Measurements from ENCODE around the gene ARHGAP9. TPM values are rescaled to one million over a fixed set of nuclear protein-coding genes. Genes with fewer than 3 reads are reported as not detected.

Gene ARHGAP9
- total RNA-seq, 4 donors from 2014 or later, result 11.7 to 87.2 (median 27.3) TPM; not detected in 1

DNA sequence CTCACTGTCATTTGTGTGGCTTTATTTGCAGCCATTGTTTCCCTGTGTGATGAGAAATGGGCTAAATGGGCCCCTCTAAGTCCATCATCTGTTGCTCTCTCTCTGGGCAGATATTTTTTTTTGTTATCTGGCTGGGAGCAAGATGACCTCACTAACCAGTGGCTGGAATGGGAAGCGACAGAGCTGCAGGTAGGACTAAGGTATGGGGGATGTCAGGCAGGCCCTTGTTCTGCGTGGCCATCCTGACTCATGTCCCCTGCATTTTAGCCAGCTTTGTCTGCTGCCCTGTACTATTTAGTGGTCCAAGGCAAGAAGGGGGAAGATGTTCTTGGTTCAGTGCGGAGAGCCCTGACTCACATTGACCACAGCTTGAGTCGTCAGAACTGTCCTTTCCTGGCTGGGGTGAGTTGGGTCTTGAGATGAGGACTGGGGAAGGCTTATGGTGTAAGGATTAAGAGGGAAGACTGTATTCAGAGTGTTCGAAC lies 9.5 kb upstream of the ARHGAP9 start:
- intact Hi-C loops (cut with DNase I; ENCODE audit: low total_unique reads) (no loop called here), in situ Hi-C loops (cut with MboI; ENCODE audit: low pct_ligation_motif_present in 1 of 4, low pct_unique_long_range_greater_than_20kb in 1 of 4, low sequenced_read_pairs in 3 of 4) (no loop called here)
- 81 to 85% methylated on average over 3 to 5 of the region's 5 CpGs for WGBS, 2 donors (ENCODE audit: low coverage in 1 of 2)
- Histone ChIP-seq H3K27me3 (no peaks in the 10 kb centered on the region), H3K9me3 (no peaks in the 10 kb centered on the region), H3K4me3 (peak overlapping the region in 2 of 4 donors; percentile 63 to 81), H3K36me3 (peaks cover 0 to 21% (median 8%) of the 10 kb centered on the region in 4 donors), H3K27ac (peak overlapping the region in 1 of 4 donors; percentile 87), H3K4me1 (peaks cover 8 to 16% (median 14%) of the 10 kb centered on the region in 4 donors)
- TF ChIP-seq EP300 (IDR thresholded peaks at IDR 0.05; ENCODE audit: low read depth) (no peak), POLR2A (IDR thresholded peaks at IDR 0.05) (no peak), CTCF (IDR thresholded peaks at IDR 0.05) (no peak), POLR2AphosphoS5 (IDR thresholded peaks at IDR 0.05) (no peak)
- DNase-seq, result no peak

GRCh38 chr12:57488402-57489156 lies 8.9 kb upstream of the ARHGAP9 start:
- no peak for TF ChIP-seq POLR2AphosphoS5 (IDR thresholded peaks at IDR 0.05)
- no peak for DNase-seq
- WGBS, 2 donors (ENCODE audit: low coverage in 1 of 2), result 5 to 27% methylated on average over 7 to 11 of the region's 11 CpGs
- H3K9me3 ChIP-seq, result no peaks in the 10 kb centered on the region
- intact Hi-C loops (cut with DNase I; ENCODE audit: low total_unique reads), result no loop called here
- peak overlapping the region; percentile 80 to 91 (median 84) for H3K27ac ChIP-seq
- no peaks in the 10 kb centered on the region for H3K27me3 ChIP-seq
- H3K4me3 ChIP-seq, result peak overlapping the region; percentile 63 to 93 (median 74)
- peaks cover 0 to 21% (median 8%) of the 10 kb centered on the region in 4 donors for H3K36me3 ChIP-seq
- in situ Hi-C loops (cut with MboI; ENCODE audit: low pct_ligation_motif_present in 1 of 4, low pct_unique_long_range_greater_than_20kb in 1 of 4, low sequenced_read_pairs in 3 of 4), result no loop called here
- H3K4me1 ChIP-seq, result peaks cover 8 to 16% (median 14%) of the 10 kb centered on the region in 4 donors

- peak; percentile 96 for DNase-seq
- peaks cover 0 to 19% (median 8%) of the 10 kb centered on the region in 4 donors for H3K36me3 ChIP-seq
- peaks cover 8 to 16% (median 14%) of the 10 kb centered on the region in 4 donors for H3K4me1 ChIP-seq
- H3K27ac ChIP-seq, result peak within 1 kb of the TSS; percentile 80 to 91 (median 84)
- no peaks in the 10 kb centered on the region for H3K9me3 ChIP-seq
- H3K27me3 ChIP-seq, result no peaks in the 10 kb centered on the region
- intact Hi-C loops (cut with DNase I; ENCODE audit: low total_unique reads), result no loop called here
- in situ Hi-C loops (cut with MboI; ENCODE audit: low pct_ligation_motif_present in 1 of 4, low pct_unique_long_range_greater_than_20kb in 1 of 4, low sequenced_read_pairs in 3 of 4), result no loop called here
- peak within 1 kb of the TSS; percentile 63 to 93 (median 74) for H3K4me3 ChIP-seq
- 1 to 6% methylated on average over 10 to 47 of the region's 47 CpGs for WGBS, 2 donors (ENCODE audit: low coverage in 1 of 2)
- peak; percentile 73 to 85 (median 85) for TF ChIP-seq POLR2AphosphoS5 (IDR thresholded peaks at IDR 0.05)
- peak; percentile 66 for TF ChIP-seq POLR2A (IDR thresholded peaks at IDR 0.05)
- TF ChIP-seq CTCF (IDR thresholded peaks at IDR 0.05), result peak in 1 of 5 experiments; percentile 18
- TF ChIP-seq EP300 (IDR thresholded peaks at IDR 0.05; ENCODE audit: low read depth), result no peak
Measured at GRCh38 chr12:57487597-57488401, 8.1 kb upstream of the ARHGAP9 start, which contains the start of gene MARS1. Gene MARS1 (plus strand): TSS chr12:57488068. CDS start chr12:57488091, 23 bp downstream.

GRCh38 chr12:57487055-57487596 lies 7.5 kb upstream of the ARHGAP9 start:
- in situ Hi-C loops (cut with MboI; ENCODE audit: low pct_ligation_motif_present in 1 of 4, low pct_unique_long_range_greater_than_20kb in 1 of 4, low sequenced_read_pairs in 3 of 4), result no loop called here
- H3K27me3 ChIP-seq, result peaks cover 6% of the 10 kb centered on the region
- no peak for TF ChIP-seq CTCF (IDR thresholded peaks at IDR 0.05)
- no peak for TF ChIP-seq POLR2A (IDR thresholded peaks at IDR 0.05)
- TF ChIP-seq EP300 (IDR thresholded peaks at IDR 0.05; ENCODE audit: low read depth), result no peak
- H3K27ac ChIP-seq, result peak overlapping the region; percentile 34 to 91 (median 84)
- peaks cover 0 to 17% (median 8%) of the 10 kb centered on the region in 4 donors for H3K36me3 ChIP-seq
- H3K4me3 ChIP-seq, result peak overlapping the region in 3 of 4 donors; percentile 63 to 81 (median 66)
- WGBS, 2 donors (ENCODE audit: low coverage in 1 of 2), result 87 to 97% methylated on average over 13 to 27 of the region's 27 CpGs
- no peaks in the 10 kb centered on the region for H3K9me3 ChIP-seq
- H3K4me1 ChIP-seq, result peaks cover 8 to 16% (median 14%) of the 10 kb centered on the region in 4 donors
- DNase-seq, result no peak
- intact Hi-C loops (cut with DNase I; ENCODE audit: low total_unique reads), result no loop called here
